Measurements from ENCODE around the gene ADARB1.

Gene ADARB1

DNA sequence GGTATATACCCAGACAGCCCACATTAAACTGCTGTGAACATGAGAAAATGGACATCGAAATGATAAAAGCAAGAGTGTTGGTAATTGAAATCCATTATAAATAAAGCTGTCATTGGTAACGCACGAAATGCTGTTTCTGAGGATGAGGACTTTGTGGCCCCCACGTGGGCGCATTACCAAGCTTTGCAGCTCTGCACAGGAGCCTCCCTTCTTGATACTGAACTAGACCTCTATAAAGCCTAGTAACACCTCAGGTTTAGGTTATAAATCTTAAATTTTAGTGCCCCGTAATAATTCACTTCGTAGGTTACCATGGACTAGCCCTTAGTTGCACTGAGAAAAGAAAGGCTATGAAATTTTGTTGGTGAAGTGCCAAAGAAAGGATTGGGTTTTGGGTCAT lies 45.4 kb downstream of the ADARB1 start:
- Histone ChIP-seq H3K9ac (ENCODE audit: low read depth, low read length) (no peak overlapping the region), H4K20me1 (ENCODE audit: insufficient read depth, low read length) (peaks cover 4% of the 10 kb centered on the region; the same call in 1 of the 2 replicates), H3K79me2 (ENCODE audit: insufficient read depth, low read length) (peaks cover 2% of the 10 kb centered on the region; the same call in 1 of the 2 replicates)

GRCh38 chr21:45120975-45121374 lies 46.6 kb downstream of the ADARB1 start:
- H3K79me2 ChIP-seq (ENCODE audit: insufficient read depth, low read length) = peaks cover 5% of the 10 kb centered on the region; the same call in 1 of the 2 replicates
- H4K20me1 ChIP-seq (ENCODE audit: insufficient read depth, low read length) = peaks cover 9% of the 10 kb centered on the region
- H2AFZ ChIP-seq (ENCODE audit: low read depth, low read length) = no peak overlapping the region
- H3K9me3 ChIP-seq (ENCODE audit: insufficient read depth, low read length, severe bottlenecking) = no peaks in the 10 kb centered on the region
- DNase-seq (no peak), ATAC-seq (ENCODE audit: insufficient read depth, low read depth) (no peak)
- no peak overlapping the region for H3K4me2 ChIP-seq (ENCODE audit: insufficient read depth, low read length)
- no peaks in the 10 kb centered on the region for H3K27me3 ChIP-seq (ENCODE audit: insufficient read depth, low read length, poor library complexity)
- H3K4me3 ChIP-seq (ENCODE audit: low read depth in 1 of 2, low read length in 2 of 2) = no peak overlapping the region
- H3K36me3 ChIP-seq (ENCODE audit: insufficient read depth, low read length) = no peaks in the 10 kb centered on the region
- H3K4me1 ChIP-seq (ENCODE audit: insufficient read depth, low read length) = no peaks in the 10 kb centered on the region
- no peak for TF ChIP-seq EZH2 (IDR thresholded peaks at IDR 0.05; ENCODE audit: borderline replicate concordance, low read depth, low read length, severe bottlenecking)
- TF ChIP-seq, protein P1, sequence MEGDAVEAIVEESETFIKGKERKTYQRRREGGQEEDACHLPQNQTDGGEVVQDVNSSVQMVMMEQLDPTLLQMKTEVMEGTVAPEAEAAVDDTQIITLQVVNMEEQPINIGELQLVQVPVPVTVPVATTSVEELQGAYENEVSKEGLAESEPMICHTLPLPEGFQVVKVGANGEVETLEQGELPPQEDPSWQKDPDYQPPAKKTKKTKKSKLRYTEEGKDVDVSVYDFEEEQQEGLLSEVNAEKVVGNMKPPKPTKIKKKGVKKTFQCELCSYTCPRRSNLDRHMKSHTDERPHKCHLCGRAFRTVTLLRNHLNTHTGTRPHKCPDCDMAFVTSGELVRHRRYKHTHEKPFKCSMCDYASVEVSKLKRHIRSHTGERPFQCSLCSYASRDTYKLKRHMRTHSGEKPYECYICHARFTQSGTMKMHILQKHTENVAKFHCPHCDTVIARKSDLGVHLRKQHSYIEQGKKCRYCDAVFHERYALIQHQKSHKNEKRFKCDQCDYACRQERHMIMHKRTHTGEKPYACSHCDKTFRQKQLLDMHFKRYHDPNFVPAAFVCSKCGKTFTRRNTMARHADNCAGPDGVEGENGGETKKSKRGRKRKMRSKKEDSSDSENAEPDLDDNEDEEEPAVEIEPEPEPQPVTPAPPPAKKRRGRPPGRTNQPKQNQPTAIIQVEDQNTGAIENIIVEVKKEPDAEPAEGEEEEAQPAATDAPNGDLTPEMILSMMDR (IDR thresholded peaks at IDR 0.05; ENCODE audit: borderline replicate concordance, extremely low read depth, low read length, poor library complexity, severe bottlenecking) = no peak
- no peak overlapping the region for H3K27ac ChIP-seq (ENCODE audit: low read length)
- H3K9ac ChIP-seq (ENCODE audit: low read depth, low read length) = no peak overlapping the region

More for the DNA sequence above, 45.4 kb downstream of the ADARB1 start:
- no peak for DNase-seq
- no peak overlapping the region for H3K4me2 ChIP-seq (ENCODE audit: insufficient read depth, low read length)
- H3K4me1 ChIP-seq (ENCODE audit: insufficient read depth, low read length) = no peaks in the 10 kb centered on the region
- H3K9me3 ChIP-seq (ENCODE audit: insufficient read depth, low read length, severe bottlenecking) = no peaks in the 10 kb centered on the region
- no peak overlapping the region for H3K27ac ChIP-seq (ENCODE audit: low read length)
- ATAC-seq (ENCODE audit: insufficient read depth, low read depth) = no peak
- H3K36me3 ChIP-seq (ENCODE audit: insufficient read depth, low read length) = no peaks in the 10 kb centered on the region
- no peak overlapping the region for H3K4me3 ChIP-seq (ENCODE audit: low read depth in 1 of 2, low read length in 2 of 2)
- H3K27me3 ChIP-seq (ENCODE audit: insufficient read depth, low read length, poor library complexity) = no peaks in the 10 kb centered on the region
- TF ChIP-seq, protein P1 (IDR thresholded peaks at IDR 0.05; ENCODE audit: borderline replicate concordance, extremely low read depth, low read length, poor library complexity, severe bottlenecking) = no peak
- TF ChIP-seq EZH2 (IDR thresholded peaks at IDR 0.05; ENCODE audit: borderline replicate concordance, low read depth, low read length, severe bottlenecking) = no peak
- H2AFZ ChIP-seq (ENCODE audit: low read depth, low read length) = no peak overlapping the region

- Histone ChIP-seq H3K27ac (ENCODE audit: low read length) (no peak overlapping the region), H3K9ac (ENCODE audit: low read depth, low read length) (no peak overlapping the region), H2AFZ (ENCODE audit: low read depth, low read length) (no peak overlapping the region), H3K4me3 (ENCODE audit: low read depth in 1 of 2, low read length in 2 of 2) (no peak overlapping the region), H3K4me2 (ENCODE audit: insufficient read depth, low read length) (no peak overlapping the region), H3K79me2 (ENCODE audit: insufficient read depth, low read length) (peaks cover 7% of the 10 kb centered on the region), H3K4me1 (ENCODE audit: insufficient read depth, low read length) (no peaks in the 10 kb centered on the region), H3K9me3 (ENCODE audit: insufficient read depth, low read length, severe bottlenecking) (no peaks in the 10 kb centered on the region), H3K27me3 (ENCODE audit: insufficient read depth, low read length, poor library complexity) (no peaks in the 10 kb centered on the region), H3K36me3 (ENCODE audit: insufficient read depth, low read length) (no peaks in the 10 kb centered on the region), H4K20me1 (ENCODE audit: insufficient read depth, low read length) (peaks cover 9% of the 10 kb centered on the region)
- TF ChIP-seq, protein P1 (IDR thresholded peaks at IDR 0.05; ENCODE audit: borderline replicate concordance, extremely low read depth, low read length, poor library complexity, severe bottlenecking) = no peak
- TF ChIP-seq EZH2 (IDR thresholded peaks at IDR 0.05; ENCODE audit: borderline replicate concordance, low read depth, low read length, severe bottlenecking) = no peak
- ATAC-seq (ENCODE audit: insufficient read depth, low read depth) (no peak), DNase-seq (no peak)
These were observed 47.6 kb downstream of the ADARB1 start for GRCh38 chr21:45122030-45122429.
